H1 (cell line): ENCODE data around the gene SLITRK2. TPM values are rescaled to one million over a fixed set of nuclear protein-coding genes. Genes with fewer than 3 reads are reported as not detected.

ENCODE experiments used
- KDM4A ChIP-seq: IDR thresholded peaks from one replicate; pipeline ENCODE4 v1.7.1; 2012; ENCODE audit warnings: low read depth, mild to moderate bottlenecking, moderate library complexity, low read length, inconsistent platforms; ENCODE audit not compliant: severe bottlenecking
- NANOG ChIP-seq: IDR thresholded peaks from 2 replicates; pipeline ENCODE4 v1.6.1; 2011; ENCODE audit warnings: low read length, low read depth, mild to moderate bottlenecking, inconsistent platforms; ENCODE audit not compliant: insufficient read depth, poor library complexity, severe bottlenecking
- polyA plus RNA-seq, 7 experiments: library from polyadenylated mRNA; depleted of rRNA in 3 of 7; stranded (reverse) in 5 of 7; unstranded in 2 of 7; fragments of >200 nt in 5 of 7; fragments of 200-250 nt in 2 of 7; gene quantifications; 1 replicate in 5 of 7; 2 replicates in 1 of 7; 4 replicates in 1 of 7; pipeline versions ENCODE4 v1.2.1 to v1.2.3, GENCODE V29; 2011 to 2013; ENCODE audit warnings: missing spikeins in 2 of 7, mixed read lengths in 2 of 7
- total RNA-seq: library from RNA; stranded (reverse); fragmentation: NEBNext Ultra II Directional; extraction: Animal tissue kit (Norgen Biotek cat#: 25700); gene quantifications from 2 replicates; pipeline ENCODE4 v1.2.1, GENCODE V29; 2021
- TF ChIP-seq, protein P1 (sequence below): fragments of 300-600 bp; sonication (generic); IDR thresholded peaks from 2 replicates; pipeline ENCODE4 v1.7.1; 2012; ENCODE audit warnings: low read length, moderate library complexity, mild to moderate bottlenecking, inconsistent platforms; ENCODE audit not compliant: insufficient replicate concordance
- TF ChIP-seq, protein P2 (sequence below): IDR thresholded peaks from 2 replicates; pipeline ENCODE4 v1.6.1; 2012; ENCODE audit warnings: inconsistent platforms

Gene SLITRK2
- total and polyA plus RNA-seq, 2 of the 8 experiments (the other 6 are each of a cell fraction or from before 2014, with no cell fraction given): 0.14 to 0.39 TPM

DNA sequence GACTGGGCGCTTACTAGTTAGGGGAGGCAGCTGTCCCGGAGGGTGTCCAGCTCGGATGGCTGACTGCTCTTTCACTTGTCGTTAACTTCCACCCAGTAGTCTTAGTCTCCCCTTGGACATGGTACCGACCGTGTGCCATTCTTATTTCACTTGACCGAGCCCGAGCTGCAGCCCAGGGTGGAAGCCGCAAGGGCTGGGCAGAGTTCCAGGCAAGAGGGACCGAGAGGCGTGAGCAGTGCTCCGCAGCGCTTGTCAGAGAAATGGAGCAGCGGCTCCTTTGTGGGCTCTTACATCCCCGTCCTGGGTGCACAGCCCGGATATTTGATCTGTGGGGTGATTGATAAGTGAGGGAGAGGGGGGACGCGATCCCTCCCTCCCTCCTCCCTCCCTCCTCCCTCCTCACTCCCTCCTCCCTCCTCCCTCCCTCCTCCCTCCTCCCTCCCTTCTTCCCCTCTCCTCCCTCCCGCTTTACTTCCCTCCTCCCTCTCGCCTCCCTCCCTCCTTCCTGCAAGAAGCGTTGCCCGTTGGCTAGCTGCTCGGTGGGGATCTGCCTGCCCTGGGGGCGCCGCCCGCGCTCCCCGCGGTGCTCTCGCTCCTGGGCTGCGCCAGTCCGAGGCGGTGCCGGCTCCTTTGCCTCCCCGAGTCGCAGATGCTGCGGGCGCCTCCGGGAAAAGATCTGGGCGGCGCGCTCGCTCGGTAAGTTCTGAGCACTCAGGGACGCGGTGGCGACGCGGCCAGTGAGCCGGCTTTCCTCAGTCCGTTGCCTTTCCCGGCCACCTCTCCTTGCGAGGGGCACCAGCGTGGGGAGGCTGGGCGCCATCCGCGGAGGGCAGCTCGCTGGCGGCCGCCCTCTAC lies at the start of gene SLITRK2 (continued):
- TF ChIP-seq, protein P1, sequence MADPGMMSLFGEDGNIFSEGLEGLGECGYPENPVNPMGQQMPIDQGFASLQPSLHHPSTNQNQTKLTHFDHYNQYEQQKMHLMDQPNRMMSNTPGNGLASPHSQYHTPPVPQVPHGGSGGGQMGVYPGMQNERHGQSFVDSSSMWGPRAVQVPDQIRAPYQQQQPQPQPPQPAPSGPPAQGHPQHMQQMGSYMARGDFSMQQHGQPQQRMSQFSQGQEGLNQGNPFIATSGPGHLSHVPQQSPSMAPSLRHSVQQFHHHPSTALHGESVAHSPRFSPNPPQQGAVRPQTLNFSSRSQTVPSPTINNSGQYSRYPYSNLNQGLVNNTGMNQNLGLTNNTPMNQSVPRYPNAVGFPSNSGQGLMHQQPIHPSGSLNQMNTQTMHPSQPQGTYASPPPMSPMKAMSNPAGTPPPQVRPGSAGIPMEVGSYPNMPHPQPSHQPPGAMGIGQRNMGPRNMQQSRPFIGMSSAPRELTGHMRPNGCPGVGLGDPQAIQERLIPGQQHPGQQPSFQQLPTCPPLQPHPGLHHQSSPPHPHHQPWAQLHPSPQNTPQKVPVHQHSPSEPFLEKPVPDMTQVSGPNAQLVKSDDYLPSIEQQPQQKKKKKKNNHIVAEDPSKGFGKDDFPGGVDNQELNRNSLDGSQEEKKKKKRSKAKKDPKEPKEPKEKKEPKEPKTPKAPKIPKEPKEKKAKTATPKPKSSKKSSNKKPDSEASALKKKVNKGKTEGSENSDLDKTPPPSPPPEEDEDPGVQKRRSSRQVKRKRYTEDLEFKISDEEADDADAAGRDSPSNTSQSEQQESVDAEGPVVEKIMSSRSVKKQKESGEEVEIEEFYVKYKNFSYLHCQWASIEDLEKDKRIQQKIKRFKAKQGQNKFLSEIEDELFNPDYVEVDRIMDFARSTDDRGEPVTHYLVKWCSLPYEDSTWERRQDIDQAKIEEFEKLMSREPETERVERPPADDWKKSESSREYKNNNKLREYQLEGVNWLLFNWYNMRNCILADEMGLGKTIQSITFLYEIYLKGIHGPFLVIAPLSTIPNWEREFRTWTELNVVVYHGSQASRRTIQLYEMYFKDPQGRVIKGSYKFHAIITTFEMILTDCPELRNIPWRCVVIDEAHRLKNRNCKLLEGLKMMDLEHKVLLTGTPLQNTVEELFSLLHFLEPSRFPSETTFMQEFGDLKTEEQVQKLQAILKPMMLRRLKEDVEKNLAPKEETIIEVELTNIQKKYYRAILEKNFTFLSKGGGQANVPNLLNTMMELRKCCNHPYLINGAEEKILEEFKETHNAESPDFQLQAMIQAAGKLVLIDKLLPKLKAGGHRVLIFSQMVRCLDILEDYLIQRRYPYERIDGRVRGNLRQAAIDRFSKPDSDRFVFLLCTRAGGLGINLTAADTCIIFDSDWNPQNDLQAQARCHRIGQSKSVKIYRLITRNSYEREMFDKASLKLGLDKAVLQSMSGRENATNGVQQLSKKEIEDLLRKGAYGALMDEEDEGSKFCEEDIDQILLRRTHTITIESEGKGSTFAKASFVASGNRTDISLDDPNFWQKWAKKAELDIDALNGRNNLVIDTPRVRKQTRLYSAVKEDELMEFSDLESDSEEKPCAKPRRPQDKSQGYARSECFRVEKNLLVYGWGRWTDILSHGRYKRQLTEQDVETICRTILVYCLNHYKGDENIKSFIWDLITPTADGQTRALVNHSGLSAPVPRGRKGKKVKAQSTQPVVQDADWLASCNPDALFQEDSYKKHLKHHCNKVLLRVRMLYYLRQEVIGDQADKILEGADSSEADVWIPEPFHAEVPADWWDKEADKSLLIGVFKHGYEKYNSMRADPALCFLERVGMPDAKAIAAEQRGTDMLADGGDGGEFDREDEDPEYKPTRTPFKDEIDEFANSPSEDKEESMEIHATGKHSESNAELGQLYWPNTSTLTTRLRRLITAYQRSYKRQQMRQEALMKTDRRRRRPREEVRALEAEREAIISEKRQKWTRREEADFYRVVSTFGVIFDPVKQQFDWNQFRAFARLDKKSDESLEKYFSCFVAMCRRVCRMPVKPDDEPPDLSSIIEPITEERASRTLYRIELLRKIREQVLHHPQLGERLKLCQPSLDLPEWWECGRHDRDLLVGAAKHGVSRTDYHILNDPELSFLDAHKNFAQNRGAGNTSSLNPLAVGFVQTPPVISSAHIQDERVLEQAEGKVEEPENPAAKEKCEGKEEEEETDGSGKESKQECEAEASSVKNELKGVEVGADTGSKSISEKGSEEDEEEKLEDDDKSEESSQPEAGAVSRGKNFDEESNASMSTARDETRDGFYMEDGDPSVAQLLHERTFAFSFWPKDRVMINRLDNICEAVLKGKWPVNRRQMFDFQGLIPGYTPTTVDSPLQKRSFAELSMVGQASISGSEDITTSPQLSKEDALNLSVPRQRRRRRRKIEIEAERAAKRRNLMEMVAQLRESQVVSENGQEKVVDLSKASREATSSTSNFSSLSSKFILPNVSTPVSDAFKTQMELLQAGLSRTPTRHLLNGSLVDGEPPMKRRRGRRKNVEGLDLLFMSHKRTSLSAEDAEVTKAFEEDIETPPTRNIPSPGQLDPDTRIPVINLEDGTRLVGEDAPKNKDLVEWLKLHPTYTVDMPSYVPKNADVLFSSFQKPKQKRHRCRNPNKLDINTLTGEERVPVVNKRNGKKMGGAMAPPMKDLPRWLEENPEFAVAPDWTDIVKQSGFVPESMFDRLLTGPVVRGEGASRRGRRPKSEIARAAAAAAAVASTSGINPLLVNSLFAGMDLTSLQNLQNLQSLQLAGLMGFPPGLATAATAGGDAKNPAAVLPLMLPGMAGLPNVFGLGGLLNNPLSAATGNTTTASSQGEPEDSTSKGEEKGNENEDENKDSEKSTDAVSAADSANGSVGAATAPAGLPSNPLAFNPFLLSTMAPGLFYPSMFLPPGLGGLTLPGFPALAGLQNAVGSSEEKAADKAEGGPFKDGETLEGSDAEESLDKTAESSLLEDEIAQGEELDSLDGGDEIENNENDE: no peak
- peak; percentile 69 for TF ChIP-seq KDM4A
- no peak for TF ChIP-seq NANOG
- TF ChIP-seq, protein P2, sequence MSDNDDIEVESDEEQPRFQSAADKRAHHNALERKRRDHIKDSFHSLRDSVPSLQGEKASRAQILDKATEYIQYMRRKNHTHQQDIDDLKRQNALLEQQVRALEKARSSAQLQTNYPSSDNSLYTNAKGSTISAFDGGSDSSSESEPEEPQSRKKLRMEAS: no peak
